ENCODE results near the gene ABCA13.

GRCh38 chr7:48305661-48306060, 134.4 kb downstream of the ABCA13 start:
- TF ChIP-seq CTCF (conservative IDR thresholded peaks at IDR 0.05; ENCODE audit: low read length) (no peak), EZH2phosphoT487 (IDR thresholded peaks at IDR 0.05; ENCODE audit: borderline replicate concordance) (no peak)

Measured in Loucy (cell line).